Measurements from ENCODE around the gene CYP2E1.
"Not testable (repeated sequence)": the region's sequence is repeated elsewhere in the genome, so short reads cannot be mapped to it uniquely, and the experiment has no call there.

CYP2E1 gene

GRCh38 chr10:133577037-133577436, 49.9 kb downstream of the CYP2E1 start:
- DNase-seq, result not testable (repeated sequence)

Data from amniotic stem cell (primary cell).